ENCODE measurements around the gene ZFP30. TPM values are rescaled to one million over a fixed set of nuclear protein-coding genes. Genes with fewer than 3 reads are reported as not detected.

ZFP30 gene
- total RNA-seq, 1 experiment from 2014 or later, result 15.5 TPM

DNA sequence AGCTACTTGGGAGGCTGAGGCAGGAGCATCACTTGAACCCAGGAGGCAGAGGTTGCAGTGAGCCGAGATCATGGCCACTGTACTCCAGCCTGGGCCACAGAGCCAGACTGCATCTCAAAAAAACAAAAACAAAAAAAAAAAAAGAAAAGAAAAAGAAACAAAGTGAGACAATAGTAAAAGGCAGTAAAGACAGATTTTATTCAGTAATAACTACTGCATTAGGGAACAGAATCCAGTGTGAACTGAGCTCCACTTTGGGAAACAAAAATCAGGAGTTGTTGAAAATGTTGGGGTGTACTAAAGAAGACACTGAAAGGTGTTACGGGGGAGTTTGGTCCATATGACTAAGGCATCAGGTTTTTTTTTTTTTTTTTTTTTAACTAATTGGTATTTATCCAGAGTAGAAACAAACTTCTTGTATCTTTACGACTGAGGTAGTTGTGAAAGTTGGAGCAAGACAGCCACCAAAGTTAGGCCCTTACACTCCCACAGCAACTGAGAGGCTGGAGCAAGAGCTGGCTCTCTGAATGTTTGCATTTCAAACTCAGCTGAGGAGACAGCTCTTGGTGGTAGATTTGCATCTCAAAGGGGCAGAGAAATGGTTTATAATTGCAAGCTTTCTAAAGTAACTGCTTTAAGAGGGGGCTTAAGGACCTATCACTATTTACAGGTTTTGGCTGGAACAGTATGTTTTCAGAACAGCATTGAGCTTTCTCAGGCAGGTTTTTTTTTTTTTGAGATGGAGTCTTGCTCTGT lies 40.1 kb upstream of the ZFP30 start:
- H3K4me3 Mint-ChIP-seq (ENCODE audit: unreplicated experiment), result no peak overlapping the region
- intact Hi-C loops (cut with micrococcal nuclease; ENCODE audit: unreplicated experiment), result no loop called here
- peaks cover 12% of the 10 kb centered on the region for H3K4me1 ChIP-seq
- CTCF ChIA-PET, result no interaction called here
- TF ChIP-seq, protein P1, sequence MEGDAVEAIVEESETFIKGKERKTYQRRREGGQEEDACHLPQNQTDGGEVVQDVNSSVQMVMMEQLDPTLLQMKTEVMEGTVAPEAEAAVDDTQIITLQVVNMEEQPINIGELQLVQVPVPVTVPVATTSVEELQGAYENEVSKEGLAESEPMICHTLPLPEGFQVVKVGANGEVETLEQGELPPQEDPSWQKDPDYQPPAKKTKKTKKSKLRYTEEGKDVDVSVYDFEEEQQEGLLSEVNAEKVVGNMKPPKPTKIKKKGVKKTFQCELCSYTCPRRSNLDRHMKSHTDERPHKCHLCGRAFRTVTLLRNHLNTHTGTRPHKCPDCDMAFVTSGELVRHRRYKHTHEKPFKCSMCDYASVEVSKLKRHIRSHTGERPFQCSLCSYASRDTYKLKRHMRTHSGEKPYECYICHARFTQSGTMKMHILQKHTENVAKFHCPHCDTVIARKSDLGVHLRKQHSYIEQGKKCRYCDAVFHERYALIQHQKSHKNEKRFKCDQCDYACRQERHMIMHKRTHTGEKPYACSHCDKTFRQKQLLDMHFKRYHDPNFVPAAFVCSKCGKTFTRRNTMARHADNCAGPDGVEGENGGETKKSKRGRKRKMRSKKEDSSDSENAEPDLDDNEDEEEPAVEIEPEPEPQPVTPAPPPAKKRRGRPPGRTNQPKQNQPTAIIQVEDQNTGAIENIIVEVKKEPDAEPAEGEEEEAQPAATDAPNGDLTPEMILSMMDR (IDR thresholded peaks at IDR 0.05; ENCODE audit: insufficient read depth in 1 of 2, low read depth in 1 of 2, low read length in 1 of 2, severe bottlenecking in 1 of 2, unreplicated experiment in 1 of 2), result no peak
- H3K36me3 Mint-ChIP-seq (ENCODE audit: insufficient read depth, unreplicated experiment), result peaks cover 30% of the 10 kb centered on the region
- no peak overlapping the region for H3K4me3 ChIP-seq (ENCODE audit: low read depth, low read length)
- no TSS peak for BruUV-seq (replicated peaks)
- DNase-seq, result no peak
- no peaks in the 10 kb centered on the region for H3K27me3 ChIP-seq (replicated peaks; ENCODE audit: control insufficient read depth, insufficient read depth, low read length)
- no peak overlapping the region for H3K27ac Mint-ChIP-seq (ENCODE audit: unreplicated experiment)
- H3K9me3 ChIP-seq, result peaks cover 57% of the 10 kb centered on the region
- H3K27me3 Mint-ChIP-seq (ENCODE audit: insufficient read depth, unreplicated experiment), result no peaks in the 10 kb centered on the region
- peaks cover 4% of the 10 kb centered on the region for H3K36me3 ChIP-seq (ENCODE audit: control insufficient read depth, insufficient read depth, low read length)
- POLR2A ChIA-PET, result no interaction called here
- no peaks in the 10 kb centered on the region for H3K4me1 Mint-ChIP-seq (ENCODE audit: low read depth, unreplicated experiment)
- peaks cover 47% of the 10 kb centered on the region for H3K9me3 Mint-ChIP-seq (ENCODE audit: unreplicated experiment)

DNA sequence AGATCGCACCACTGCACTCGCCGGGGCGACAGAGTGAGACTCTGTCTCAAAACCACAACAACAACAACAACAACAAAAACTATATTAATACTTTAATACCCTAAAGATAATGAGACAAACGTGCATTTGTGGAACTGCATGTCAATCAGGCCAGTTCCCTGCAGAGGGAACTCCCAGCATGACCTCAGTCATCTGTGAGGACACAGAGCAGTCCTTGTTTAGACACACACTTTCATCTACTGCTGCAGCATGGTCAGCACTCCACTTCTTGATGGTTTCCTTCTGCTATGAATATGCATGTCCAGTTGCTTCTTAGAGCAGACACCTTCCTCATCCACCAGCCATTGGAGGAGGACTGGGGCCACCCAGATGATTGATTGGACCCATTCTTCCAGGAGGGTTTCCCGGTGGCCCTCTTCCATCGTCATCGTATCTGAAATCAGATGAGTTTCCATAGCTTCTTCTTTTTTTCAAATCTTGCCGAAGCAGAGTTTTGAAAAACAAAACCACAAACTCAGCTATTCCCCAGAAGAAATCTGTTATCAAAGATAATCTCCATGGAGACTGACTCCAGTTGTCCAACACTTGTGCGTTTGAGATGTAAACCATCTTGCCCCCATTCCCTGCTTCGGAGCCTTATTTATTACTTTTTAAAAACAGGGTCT lies 37.8 kb upstream of the ZFP30 start:
- TF ChIP-seq, protein P1 (IDR thresholded peaks at IDR 0.05; ENCODE audit: insufficient read depth in 1 of 2, low read depth in 1 of 2, low read length in 1 of 2, severe bottlenecking in 1 of 2, unreplicated experiment in 1 of 2), result no peak
- Mint-ChIP-seq H3K4me1 (ENCODE audit: low read depth, unreplicated experiment) (no peaks in the 10 kb centered on the region), H3K9me3 (ENCODE audit: unreplicated experiment) (peaks cover 25% of the 10 kb centered on the region), H3K27me3 (ENCODE audit: insufficient read depth, unreplicated experiment) (no peaks in the 10 kb centered on the region), H3K36me3 (ENCODE audit: insufficient read depth, unreplicated experiment) (peaks cover 10% of the 10 kb centered on the region), H3K4me3 (ENCODE audit: unreplicated experiment) (peak overlapping the region; percentile 40), H3K27ac (ENCODE audit: unreplicated experiment) (no peak overlapping the region)
- DNase-seq, result no peak
- BruUV-seq (replicated peaks), result no TSS peak
- Histone ChIP-seq H3K4me3 (ENCODE audit: low read depth, low read length) (no peak overlapping the region), H3K27me3 (replicated peaks; ENCODE audit: control insufficient read depth, insufficient read depth, low read length) (no peaks in the 10 kb centered on the region), H3K9me3 (peaks cover 48% of the 10 kb centered on the region), H3K36me3 (ENCODE audit: control insufficient read depth, insufficient read depth, low read length) (peaks cover 2% of the 10 kb centered on the region; the same call in 1 of the 2 replicates), H3K4me1 (no peaks in the 10 kb centered on the region)
- intact Hi-C loops (cut with micrococcal nuclease; ENCODE audit: unreplicated experiment), result no loop called here
- CTCF ChIA-PET, result interaction anchor here (0.8 kb wide), 1 partner anchor 99 kb away, joined by 4 read pairs; the partner anchor contains the start of genes ZNF540 and ZNF571
- POLR2A ChIA-PET, result no interaction called here

DNA sequence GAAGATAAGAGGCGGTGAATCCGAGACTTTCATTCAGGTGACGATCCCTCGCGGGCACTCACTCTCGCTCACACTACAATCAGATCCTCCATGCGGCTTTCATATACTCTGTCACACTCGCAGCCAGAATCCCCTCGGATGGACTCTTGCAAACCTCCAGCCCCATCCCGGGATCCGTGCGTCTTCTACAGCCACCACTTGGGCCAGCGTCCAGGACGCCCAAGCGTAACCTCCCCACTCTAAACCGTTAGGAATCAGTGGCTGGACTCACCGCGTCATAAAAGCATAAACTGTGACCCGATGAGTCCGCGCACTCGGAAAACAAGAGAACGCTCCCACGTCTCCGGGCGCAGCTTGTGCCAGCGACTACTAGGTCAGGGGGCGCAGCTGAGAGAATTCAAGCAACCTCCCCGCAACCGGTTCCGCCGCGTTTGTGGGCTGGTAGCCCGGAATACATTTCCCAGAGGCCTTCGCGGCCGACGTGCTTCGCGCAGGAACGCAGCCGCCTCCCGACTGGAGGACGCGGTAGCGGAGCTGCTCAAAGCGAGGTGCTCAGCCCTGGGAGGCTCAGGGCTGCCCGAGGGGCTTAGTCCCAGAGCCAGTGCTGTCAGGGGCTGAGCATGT lies 36.7 kb upstream of the ZFP30 start:
- POLR2A ChIA-PET, result interaction anchor here (0.7 to 1.0 kb wide), 2 partner anchors 28 to 206 kb away, joined by 3 to 5 read pairs; partner anchors contain the start of gene ZNF607
- Mint-ChIP-seq H3K36me3 (ENCODE audit: insufficient read depth, unreplicated experiment) (no peaks in the 10 kb centered on the region), H3K9me3 (ENCODE audit: unreplicated experiment) (peaks cover 14% of the 10 kb centered on the region), H3K4me1 (ENCODE audit: low read depth, unreplicated experiment) (no peaks in the 10 kb centered on the region), H3K27me3 (ENCODE audit: insufficient read depth, unreplicated experiment) (no peaks in the 10 kb centered on the region), H3K4me3 (ENCODE audit: unreplicated experiment) (peak overlapping the region; percentile 84), H3K27ac (ENCODE audit: unreplicated experiment) (peak overlapping the region; percentile 71)
- CTCF ChIA-PET, result interaction anchor here (0.8 kb wide), 1 partner anchor 98 kb away, joined by 4 read pairs; the partner anchor contains the start of genes ZNF540 and ZNF571
- H3K27me3 ChIP-seq (replicated peaks; ENCODE audit: control insufficient read depth, insufficient read depth, low read length), result no peaks in the 10 kb centered on the region
- peak overlapping the region; percentile 50 for H3K4me3 ChIP-seq (ENCODE audit: low read depth, low read length)
- TF ChIP-seq, protein P1 (IDR thresholded peaks at IDR 0.05; ENCODE audit: insufficient read depth in 1 of 2, low read depth in 1 of 2, low read length in 1 of 2, severe bottlenecking in 1 of 2, unreplicated experiment in 1 of 2), result peak in 1 of 2 experiments; percentile 14
- peaks cover 38% of the 10 kb centered on the region for H3K9me3 ChIP-seq
- intact Hi-C loops (cut with micrococcal nuclease; ENCODE audit: unreplicated experiment), result no loop called here
- peaks cover 2% of the 10 kb centered on the region; the same call in 1 of the 2 replicates for H3K36me3 ChIP-seq (ENCODE audit: control insufficient read depth, insufficient read depth, low read length)
- BruUV-seq (replicated peaks), result TSS peak; percentile 59
- H3K4me1 ChIP-seq, result no peaks in the 10 kb centered on the region
- peak; percentile 81 to 87 for DNase-seq

Measured in Caco-2 (cell line).